Amygdala (tissue), 56 donors: ENCODE data around the gene ACSBG1.

Experiments used
- DNase-seq, 56 donors: peaks; one replicate each; lab custom pipeline; 2025; lab: John Stamatoyannopoulos, UW

Gene ACSBG1

GRCh38 chr15:78205337-78205736 is 29.0 kb downstream of the ACSBG1 start:
- no peak for DNase-seq

GRCh38 chr15:78204351-78205309 is 29.7 kb downstream of the ACSBG1 start:
- peak in 27 of 56 donors; percentile 14 to 78 (median 52) for DNase-seq

GRCh38 chr15:78203346-78204225 is 30.8 kb downstream of the ACSBG1 start:
- DNase-seq, result peak in 46 of 56 donors; percentile 23 to 79 (median 60)

GRCh38 chr15:78201281-78202190 is 32.8 kb downstream of the ACSBG1 start:
- DNase-seq, result no peak

- no peak for DNase-seq
Measured at GRCh38 chr15:78200276-78200930, 34.0 kb downstream of the ACSBG1 start.

- DNase-seq, result no peak
Measured at GRCh38 chr15:78197632-78198031, 36.7 kb downstream of the ACSBG1 start.

- DNase-seq, result no peak
Measured at GRCh38 chr15:78195735-78196201, 38.6 kb downstream of the ACSBG1 start.

GRCh38 chr15:78194568-78194925 is 39.8 kb downstream of the ACSBG1 start:
- no peak for DNase-seq

- DNase-seq, result peak in 2 of 56 donors; percentile 25 to 28
Measured at GRCh38 chr15:78193731-78194567, 40.4 kb downstream of the ACSBG1 start.

GRCh38 chr15:78192826-78193594 is 41.4 kb downstream of the ACSBG1 start:
- DNase-seq, result no peak

- no peak for DNase-seq
Measured at GRCh38 chr15:78182821-78183220, 51.5 kb downstream of the ACSBG1 start.

- DNase-seq, result no peak
Measured at GRCh38 chr15:78182336-78182700, 52.0 kb downstream of the ACSBG1 start.

- DNase-seq, result no peak
Measured at GRCh38 chr15:78179906-78180305, 54.5 kb downstream of the ACSBG1 start.

GRCh38 chr15:78179286-78179840 is 55.0 kb downstream of the ACSBG1 start:
- DNase-seq, result no peak

GRCh38 chr15:78178064-78178463 is 56.3 kb downstream of the ACSBG1 start:
- DNase-seq, result no peak

GRCh38 chr15:78177447-78177873 is 56.9 kb downstream of the ACSBG1 start:
- peak in 36 of 56 donors; percentile 5 to 68 (median 32) for DNase-seq

- no peak for DNase-seq
Measured at GRCh38 chr15:78175330-78175729, 59.0 kb downstream of the ACSBG1 start.
